Thoracic aorta (tissue), 2 donors: Measurements from ENCODE around the gene LDAH. TPM values are rescaled to one million over a fixed set of nuclear protein-coding genes. Genes with fewer than 3 reads are reported as not detected.

Source experiments
- ATAC-seq: fragments of 150-250 bp; one replicate; pipeline ENCODE4 v1.8.0; 2017; ENCODE audit warnings: low read depth; ENCODE audit not compliant: insufficient number of reproducible peaks, low FRiP score
- DNase-seq: peaks from one replicate; pipeline ENCODE4 v3.0.0-alpha.2; 2020; ENCODE audit warnings: low spot score
- H3K27ac ChIP-seq, 2 donors: fragments of 200-600 bp; sonication (generic); 1 replicate in 1 of 2; 2 replicates in 1 of 2; pipeline ENCODE4 v1.5.1; 2016; ENCODE audit warnings: mild to moderate bottlenecking in 2 of 2, moderate library complexity in 2 of 2
- H3K27me3 ChIP-seq: fragments of 200-600 bp; sonication (generic); replicated peaks from 2 replicates; pipeline ENCODE4 v1.6.0; 2016; ENCODE audit warnings: mild to moderate bottlenecking; ENCODE audit not compliant: insufficient read depth
- H3K36me3 ChIP-seq: fragments of 200-600 bp; sonication (generic); one replicate; pipeline ENCODE4 v1.5.1; 2016
- H3K4me1 ChIP-seq, 2 donors: fragments of 200-600 bp; sonication (generic); 1 replicate in 1 of 2; 2 replicates in 1 of 2; pipeline versions ENCODE4 v1.5.1 to v1.6.0; 2016; ENCODE audit warnings: low read depth in 2 of 2, mild to moderate bottlenecking in 1 of 2; ENCODE audit not compliant: control insufficient read depth in 1 of 2
- H3K4me3 ChIP-seq: fragments of 200-600 bp; sonication (generic); 2 replicates; pipeline ENCODE4 v1.5.1; 2016; ENCODE audit warnings: mild to moderate bottlenecking
- H3K9me3 ChIP-seq: fragments of 200-600 bp; sonication (generic); 2 replicates; pipeline ENCODE4 v1.5.1; 2016
- CTCF ChIP-seq: fragments of 200-600 bp; sonication (generic); IDR thresholded peaks from one replicate; pipeline ENCODE4 v1.5.1; 2019; ENCODE audit warnings: antibody characterized with exemption
- total RNA-seq, 2 donors: library from RNA; depleted of rRNA; stranded (reverse); fragments of >200 nt; gene quantifications; one replicate each; pipeline versions ENCODE4 v1.1.0 to v1.2.3, GENCODE V29; 2016

The LDAH gene
- total RNA-seq, 2 donors from 2014 or later, result 14.5 to 19.8 TPM

- Histone ChIP-seq H3K9me3 (no peaks in the 10 kb centered on the region), H3K36me3 (no peaks in the 10 kb centered on the region), H3K4me1 (peaks cover 19 to 58% of the 10 kb centered on the region in 2 donors), H3K27ac (peak overlapping the region; percentile 37 to 71), H3K4me3 (peak overlapping the region; percentile 52), H3K27me3 (no peaks in the 10 kb centered on the region)
- no peak for ATAC-seq
- no peak for DNase-seq
- no peak for TF ChIP-seq CTCF
These were observed 123.8 kb downstream of the LDAH start for GRCh38 chr2:20698916-20699613.

- DNase-seq (no peak), ATAC-seq (no peak)
- Histone ChIP-seq H3K4me3 (no peak overlapping the region), H3K36me3 (no peaks in the 10 kb centered on the region), H3K27ac (no peak overlapping the region), H3K4me1 (peaks cover 19 to 53% of the 10 kb centered on the region in 2 donors), H3K27me3 (no peaks in the 10 kb centered on the region), H3K9me3 (no peaks in the 10 kb centered on the region)
- TF ChIP-seq CTCF, result no peak
These were observed 125.5 kb downstream of the LDAH start for GRCh38 chr2:20697322-20697934.

GRCh38 chr2:20696366-20696765, 126.5 kb downstream of the LDAH start:
- no peaks in the 10 kb centered on the region for H3K9me3 ChIP-seq
- no peaks in the 10 kb centered on the region for H3K27me3 ChIP-seq
- DNase-seq (no peak), ATAC-seq (no peak)
- peaks cover 14 to 42% of the 10 kb centered on the region in 2 donors for H3K4me1 ChIP-seq
- TF ChIP-seq CTCF, result no peak
- H3K4me3 ChIP-seq, result no peak overlapping the region
- no peak overlapping the region for H3K27ac ChIP-seq
- H3K36me3 ChIP-seq, result no peaks in the 10 kb centered on the region

- DNase-seq (no peak), ATAC-seq (no peak)
- Histone ChIP-seq H3K27me3 (no peaks in the 10 kb centered on the region), H3K27ac (no peak overlapping the region), H3K4me3 (no peak overlapping the region), H3K36me3 (no peaks in the 10 kb centered on the region), H3K9me3 (no peaks in the 10 kb centered on the region), H3K4me1 (peaks cover 3 to 20% of the 10 kb centered on the region in 2 donors)
- TF ChIP-seq CTCF, result no peak
These were observed 129.6 kb downstream of the LDAH start for GRCh38 chr2:20693317-20693716.

GRCh38 chr2:20692081-20692480, 130.8 kb downstream of the LDAH start:
- no peak for ATAC-seq
- no peaks in the 10 kb centered on the region for H3K9me3 ChIP-seq
- H3K36me3 ChIP-seq, result no peaks in the 10 kb centered on the region
- no peak for DNase-seq
- H3K27me3 ChIP-seq, result no peaks in the 10 kb centered on the region
- H3K27ac ChIP-seq, result no peak overlapping the region
- TF ChIP-seq CTCF, result no peak
- peaks cover 0 to 17% of the 10 kb centered on the region in 2 donors for H3K4me1 ChIP-seq
- no peak overlapping the region for H3K4me3 ChIP-seq
